ENCODE data around the gene CARD9. TPM values are rescaled to one million over a fixed set of nuclear protein-coding genes. Genes with fewer than 3 reads are reported as not detected.
"Not testable (repeated sequence)": the region's sequence is repeated elsewhere in the genome, so short reads cannot be mapped to it uniquely, and the experiment has no call there.

Gene CARD9
- total and polyA plus RNA-seq, 8 donors: 0.92 to 8.2 (median 1.3) TPM; not detected in 1

DNA sequence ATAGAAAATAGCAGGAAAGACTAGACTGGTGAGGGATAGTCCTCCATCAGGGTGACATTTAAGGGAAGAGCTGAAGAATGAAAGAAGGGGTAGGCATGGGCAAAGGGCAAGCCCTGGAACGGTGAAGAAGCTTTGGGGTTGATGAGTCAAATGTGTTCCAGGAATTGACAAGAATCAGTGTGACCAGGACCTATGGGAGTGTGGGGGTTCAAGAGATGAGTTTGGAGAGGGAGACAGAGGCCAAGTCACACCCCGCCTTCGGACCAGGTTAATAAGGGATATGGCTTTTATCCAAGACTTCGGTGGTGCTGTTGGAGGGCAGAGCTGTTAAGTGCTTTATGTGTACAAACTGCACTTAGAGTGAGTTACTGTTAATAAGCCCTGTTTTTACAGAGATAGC lies 37.9 kb upstream of the CARD9 start:
- 19 to 42% (median 22%) methylated on average over 4 of the region's 4 CpGs for WGBS, 5 donors
- Histone ChIP-seq H3K9me3 (no peaks in the 10 kb centered on the region), H3K4me1 (peaks cover 22 to 34% (median 30%) of the 10 kb centered on the region in 4 donors), H3K27me3 (no peaks in the 10 kb centered on the region), H3K27ac (peak overlapping the region in 3 of 5 donors; percentile 93 to 96 (median 93)), H3K4me3 (peak overlapping the region; percentile 90 to 100 (median 99)), H3K36me3 (peaks cover 47 to 60% (median 58%) of the 10 kb centered on the region in 4 donors)
- intact Hi-C loops (cut with DNase I; ENCODE audit: low total_unique reads): no loop called here
- no peak for DNase-seq
- no peak for TF ChIP-seq EP300 (IDR thresholded peaks at IDR 0.05)
- no peak for TF ChIP-seq POLR2A (IDR thresholded peaks at IDR 0.05)
- TF ChIP-seq, protein P1, sequence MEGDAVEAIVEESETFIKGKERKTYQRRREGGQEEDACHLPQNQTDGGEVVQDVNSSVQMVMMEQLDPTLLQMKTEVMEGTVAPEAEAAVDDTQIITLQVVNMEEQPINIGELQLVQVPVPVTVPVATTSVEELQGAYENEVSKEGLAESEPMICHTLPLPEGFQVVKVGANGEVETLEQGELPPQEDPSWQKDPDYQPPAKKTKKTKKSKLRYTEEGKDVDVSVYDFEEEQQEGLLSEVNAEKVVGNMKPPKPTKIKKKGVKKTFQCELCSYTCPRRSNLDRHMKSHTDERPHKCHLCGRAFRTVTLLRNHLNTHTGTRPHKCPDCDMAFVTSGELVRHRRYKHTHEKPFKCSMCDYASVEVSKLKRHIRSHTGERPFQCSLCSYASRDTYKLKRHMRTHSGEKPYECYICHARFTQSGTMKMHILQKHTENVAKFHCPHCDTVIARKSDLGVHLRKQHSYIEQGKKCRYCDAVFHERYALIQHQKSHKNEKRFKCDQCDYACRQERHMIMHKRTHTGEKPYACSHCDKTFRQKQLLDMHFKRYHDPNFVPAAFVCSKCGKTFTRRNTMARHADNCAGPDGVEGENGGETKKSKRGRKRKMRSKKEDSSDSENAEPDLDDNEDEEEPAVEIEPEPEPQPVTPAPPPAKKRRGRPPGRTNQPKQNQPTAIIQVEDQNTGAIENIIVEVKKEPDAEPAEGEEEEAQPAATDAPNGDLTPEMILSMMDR (IDR thresholded peaks at IDR 0.05): no peak
- TF ChIP-seq POLR2AphosphoS5 (IDR thresholded peaks at IDR 0.05): no peak

- peaks cover 46 to 60% (median 58%) of the 10 kb centered on the region in 4 donors for H3K36me3 ChIP-seq
- peaks cover 22 to 34% (median 30%) of the 10 kb centered on the region in 4 donors for H3K4me1 ChIP-seq
- WGBS, 5 donors: 0% methylated on average over 21 to 82 of the region's 83 CpGs
- H3K27ac ChIP-seq: peak within 1 kb of the TSS; percentile 86 to 96 (median 93)
- TF ChIP-seq EP300 (IDR thresholded peaks at IDR 0.05) (no peak), POLR2A (IDR thresholded peaks at IDR 0.05) (peak in 2 of 4 donors; percentile 46 to 64), POLR2AphosphoS5 (IDR thresholded peaks at IDR 0.05) (peak; percentile 98 to 100 (median 99))
- TF ChIP-seq, protein P1 (IDR thresholded peaks at IDR 0.05): no peak
- no peaks in the 10 kb centered on the region for H3K27me3 ChIP-seq
- intact Hi-C loops (cut with DNase I; ENCODE audit: low total_unique reads): no loop called here
- peak; percentile 95 to 97 for DNase-seq
- H3K9me3 ChIP-seq: no peaks in the 10 kb centered on the region
- peak within 1 kb of the TSS; percentile 90 to 100 (median 99) for H3K4me3 ChIP-seq
Measured at GRCh38 chr9:136410500-136411287, 37.2 kb upstream of the CARD9 start, which contains the start of the genes ENTR1 and PMPCA. TSS of gene ENTR1 (minus strand) at chr9:136410614. CDS start at chr9:136410397, 217 bp downstream. TSS of gene PMPCA (plus strand) at chr9:136410658. CDS start at chr9:136410669, 11 bp downstream.

- H3K4me1 ChIP-seq: peaks cover 22 to 34% (median 30%) of the 10 kb centered on the region in 4 donors
- TF ChIP-seq POLR2A (IDR thresholded peaks at IDR 0.05): no peak
- no peak for TF ChIP-seq POLR2AphosphoS5 (IDR thresholded peaks at IDR 0.05)
- TF ChIP-seq EP300 (IDR thresholded peaks at IDR 0.05): no peak
- TF ChIP-seq, protein P1 (IDR thresholded peaks at IDR 0.05): no peak
- peaks cover 47 to 60% (median 58%) of the 10 kb centered on the region in 4 donors for H3K36me3 ChIP-seq
- peak; percentile 33 to 57 for DNase-seq
- H3K9me3 ChIP-seq: no peaks in the 10 kb centered on the region
- intact Hi-C loops (cut with DNase I; ENCODE audit: low total_unique reads): loop anchor here (10.0 kb wide), 1 partner anchor 75 kb away; no protein-coding TSS in a partner anchor
- peak overlapping the region; percentile 90 to 100 (median 99) for H3K4me3 ChIP-seq
- 9 to 38% (median 13%) methylated on average over 12 to 71 of the region's 71 CpGs for WGBS, 5 donors
- H3K27me3 ChIP-seq: no peaks in the 10 kb centered on the region
- peak overlapping the region; percentile 43 to 96 (median 78) for H3K27ac ChIP-seq
Measured at GRCh38 chr9:136409557-136410455, 36.3 kb upstream of the CARD9 start.

GRCh38 chr9:136407911-136408310 lies 34.4 kb upstream of the CARD9 start:
- peaks cover 36 to 57% (median 54%) of the 10 kb centered on the region in 4 donors for H3K36me3 ChIP-seq
- 84 to 95% (median 86%) methylated on average over 7 of the region's 7 CpGs for WGBS, 5 donors
- TF ChIP-seq, protein P1 (IDR thresholded peaks at IDR 0.05): no peak
- TF ChIP-seq POLR2AphosphoS5 (IDR thresholded peaks at IDR 0.05): no peak
- TF ChIP-seq EP300 (IDR thresholded peaks at IDR 0.05): no peak
- no peak for TF ChIP-seq POLR2A (IDR thresholded peaks at IDR 0.05)

GRCh38 chr9:136407061-136407460 lies 33.6 kb upstream of the CARD9 start:
- H3K9me3 ChIP-seq, H3K27ac ChIP-seq, DNase-seq, H3K4me3 ChIP-seq, H3K27me3 ChIP-seq: not testable (repeated sequence)
- Histone ChIP-seq H3K4me1 (peaks cover 22 to 30% (median 28%) of the 10 kb centered on the region in 4 donors), H3K36me3 (peaks cover 32 to 57% (median 55%) of the 10 kb centered on the region in 4 donors)
- 91 to 95% (median 93%) methylated on average over 28 of the region's 28 CpGs for WGBS, 5 donors
- intact Hi-C loops (cut with DNase I; ENCODE audit: low total_unique reads): loop anchor here (10.0 kb wide), 1 partner anchor 72 kb away; no protein-coding TSS in a partner anchor

More at GRCh38 chr9:136407911-136408310, 34.4 kb upstream of the CARD9 start:
- H3K4me1 ChIP-seq: peaks cover 22 to 34% (median 30%) of the 10 kb centered on the region in 4 donors
- H3K9me3 ChIP-seq: no peaks in the 10 kb centered on the region
- H3K27ac ChIP-seq: no peak overlapping the region
- no peaks in the 10 kb centered on the region for H3K27me3 ChIP-seq
- H3K4me3 ChIP-seq: no peak overlapping the region
- DNase-seq: no peak
- intact Hi-C loops (cut with DNase I; ENCODE audit: low total_unique reads): loop anchor here (10.0 kb wide), 1 partner anchor 73 kb away; no protein-coding TSS in a partner anchor

DNA sequence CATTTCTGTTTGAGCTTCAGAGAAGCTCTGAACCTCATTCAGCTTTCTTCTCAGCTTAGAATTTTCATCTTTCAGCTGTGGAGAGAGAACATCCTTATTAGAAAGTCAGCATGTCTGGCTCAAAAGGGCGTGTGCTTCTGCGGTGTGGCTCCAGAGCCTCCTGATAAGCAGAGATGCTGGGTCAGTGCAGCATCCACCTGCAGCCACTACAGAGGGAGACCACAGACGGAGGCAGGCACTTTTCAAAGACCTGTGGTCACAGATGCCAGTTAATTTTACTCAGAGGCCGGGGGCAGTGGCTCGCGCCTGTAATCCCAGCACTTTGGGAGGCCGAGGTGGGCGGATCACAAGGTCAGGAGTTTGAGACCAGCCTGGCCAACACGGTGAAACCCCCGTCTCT lies 32.4 kb upstream of the CARD9 start:
- H3K4me3 ChIP-seq, H3K27ac ChIP-seq, H3K27me3 ChIP-seq, H3K9me3 ChIP-seq, DNase-seq: not testable (repeated sequence)
- Histone ChIP-seq H3K36me3 (peaks cover 32 to 63% (median 60%) of the 10 kb centered on the region in 4 donors), H3K4me1 (peaks cover 12 to 19% (median 17%) of the 10 kb centered on the region in 4 donors)
- intact Hi-C loops (cut with DNase I; ENCODE audit: low total_unique reads): loop anchor here (10.0 kb wide), 1 partner anchor 71 kb away; no protein-coding TSS in a partner anchor
- 87 to 90% (median 89%) methylated on average over 10 of the region's 10 CpGs for WGBS, 5 donors

Measured in stomach (tissue), 9 donors.